ENCODE measurements around the gene LAMP5. TPM values are rescaled to one million over a fixed set of nuclear protein-coding genes. Genes with fewer than 3 reads are reported as not detected.

Gene LAMP5
- total RNA-seq, 6 donors from 2014 or later: 0.09 to 0.51 TPM; not detected in 4

- DNase-seq: no peak
- no peak for TF ChIP-seq POLR2AphosphoS5 (IDR thresholded peaks at IDR 0.05)
- no peak for TF ChIP-seq EP300 (IDR thresholded peaks at IDR 0.05)
- no peak for TF ChIP-seq CTCF (IDR thresholded peaks at IDR 0.05)
- no peak for TF ChIP-seq POLR2A (IDR thresholded peaks at IDR 0.05)
- Histone ChIP-seq H3K36me3 (no peaks in the 10 kb centered on the region), H3K9me3 (no peaks in the 10 kb centered on the region), H3K4me1 (no peaks in the 10 kb centered on the region), H3K27ac (no peak overlapping the region), H3K4me3 (no peak overlapping the region), H3K27me3 (no peaks in the 10 kb centered on the region)
- no peak for ATAC-seq (ENCODE audit: low FRiP score in 2 of 2)
- WGBS, 2 donors: 71 to 82% methylated on average over 3 of the region's 3 CpGs
Observed at GRCh38 chr20:9523636-9524035, 9.2 kb downstream of the LAMP5 start.

GRCh38 chr20:9531581-9531980 lies 17.2 kb downstream of the LAMP5 start:
- Histone ChIP-seq H3K9me3 (no peaks in the 10 kb centered on the region), H3K27me3 (no peaks in the 10 kb centered on the region), H3K27ac (no peak overlapping the region), H3K4me1 (no peaks in the 10 kb centered on the region), H3K36me3 (no peaks in the 10 kb centered on the region), H3K4me3 (no peak overlapping the region)
- no peak for ATAC-seq (ENCODE audit: low FRiP score in 2 of 2)
- 59 to 78% methylated on average over 2 of the region's 2 CpGs for WGBS, 2 donors
- TF ChIP-seq POLR2AphosphoS5 (IDR thresholded peaks at IDR 0.05): no peak
- TF ChIP-seq EP300 (IDR thresholded peaks at IDR 0.05): no peak
- TF ChIP-seq CTCF (IDR thresholded peaks at IDR 0.05): no peak
- no peak for TF ChIP-seq POLR2A (IDR thresholded peaks at IDR 0.05)
- DNase-seq: no peak

- ATAC-seq (ENCODE audit: low FRiP score in 2 of 2) (no peak), DNase-seq (no peak)
- no peak overlapping the region for H3K27ac ChIP-seq
- no peaks in the 10 kb centered on the region for H3K9me3 ChIP-seq
- TF ChIP-seq POLR2A (IDR thresholded peaks at IDR 0.05) (no peak), POLR2AphosphoS5 (IDR thresholded peaks at IDR 0.05) (no peak), EP300 (IDR thresholded peaks at IDR 0.05) (no peak), CTCF (IDR thresholded peaks at IDR 0.05) (no peak)
- no peaks in the 10 kb centered on the region for H3K27me3 ChIP-seq
- no peak overlapping the region for H3K4me3 ChIP-seq
- H3K4me1 ChIP-seq: no peaks in the 10 kb centered on the region
- no peaks in the 10 kb centered on the region for H3K36me3 ChIP-seq
- 64 to 67% methylated on average over 4 of the region's 4 CpGs for WGBS, 2 donors
Observed at GRCh38 chr20:9532069-9532838, 17.9 kb downstream of the LAMP5 start.

GRCh38 chr20:9534025-9534424 lies 19.6 kb downstream of the LAMP5 start:
- no peak overlapping the region for H3K27ac ChIP-seq
- DNase-seq: no peak
- no peak overlapping the region for H3K4me3 ChIP-seq
- WGBS, 2 donors: 84 to 85% methylated on average over 5 of the region's 5 CpGs
- no peaks in the 10 kb centered on the region for H3K27me3 ChIP-seq
- no peak for TF ChIP-seq CTCF (IDR thresholded peaks at IDR 0.05)
- no peak for TF ChIP-seq POLR2AphosphoS5 (IDR thresholded peaks at IDR 0.05)
- TF ChIP-seq EP300 (IDR thresholded peaks at IDR 0.05): no peak
- no peak for TF ChIP-seq POLR2A (IDR thresholded peaks at IDR 0.05)
- no peaks in the 10 kb centered on the region for H3K36me3 ChIP-seq
- ATAC-seq (ENCODE audit: low FRiP score in 2 of 2): no peak
- no peaks in the 10 kb centered on the region for H3K4me1 ChIP-seq
- no peaks in the 10 kb centered on the region for H3K9me3 ChIP-seq

GRCh38 chr20:9535449-9535848 lies 21.1 kb downstream of the LAMP5 start:
- WGBS, 2 donors: 84 to 88% methylated on average over 2 of the region's 2 CpGs
- TF ChIP-seq POLR2AphosphoS5 (IDR thresholded peaks at IDR 0.05) (no peak), POLR2A (IDR thresholded peaks at IDR 0.05) (no peak), EP300 (IDR thresholded peaks at IDR 0.05) (no peak)
- H3K27me3 ChIP-seq: no peaks in the 10 kb centered on the region
- no peak overlapping the region for H3K4me3 ChIP-seq
- H3K4me1 ChIP-seq: no peaks in the 10 kb centered on the region
- H3K36me3 ChIP-seq: no peaks in the 10 kb centered on the region
- ATAC-seq (ENCODE audit: low FRiP score in 2 of 2): no peak
- no peak for DNase-seq
- no peaks in the 10 kb centered on the region for H3K9me3 ChIP-seq
- H3K27ac ChIP-seq: no peak overlapping the region

All from upper lobe of left lung (tissue), 6 donors.